ENCODE results near the gene SEC24D.
"Not testable (repeated sequence)": the region's sequence is repeated elsewhere in the genome, so short reads cannot be mapped to it uniquely, and the experiment has no call there.

SEC24D gene

DNA sequence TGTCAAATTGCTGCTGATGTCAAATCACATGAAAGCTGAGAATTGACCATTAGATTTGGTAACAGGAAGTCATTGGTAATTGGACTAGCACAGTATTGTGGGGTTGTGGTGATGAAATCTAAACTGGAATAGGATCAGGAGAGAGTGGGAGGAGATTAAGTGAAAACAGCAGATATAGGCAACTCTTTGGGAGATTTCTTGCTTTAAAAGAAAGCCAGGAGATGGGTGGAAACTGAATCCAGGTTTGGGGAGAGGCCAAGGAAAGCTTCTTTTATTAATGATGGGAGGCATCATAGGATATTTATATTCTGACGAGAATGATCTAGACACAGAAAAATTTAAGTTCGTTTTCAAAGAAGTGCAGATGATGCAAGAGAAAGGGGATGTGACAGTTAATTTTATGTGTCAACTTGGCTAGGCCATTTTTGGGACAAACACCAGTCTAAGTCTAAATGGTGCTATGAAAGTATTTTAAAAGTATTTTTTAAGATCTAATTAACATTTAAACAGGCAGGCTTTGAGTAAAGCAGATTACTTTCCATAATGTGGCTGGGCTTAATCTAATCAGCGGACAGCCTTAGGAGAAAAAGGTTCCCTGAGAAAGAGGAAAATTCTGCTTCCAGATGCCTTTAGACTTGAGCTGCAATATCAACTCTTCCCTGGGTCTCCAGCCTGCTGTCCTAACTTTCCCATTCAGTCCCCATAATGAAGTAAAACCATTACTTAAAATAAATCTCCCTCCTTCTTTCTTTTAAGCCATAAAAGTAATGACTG, 24.7 kb downstream of the SEC24D start:
- DNase-seq: no peak

- DNase-seq: no peak
These were observed 28.3 kb downstream of the SEC24D start for GRCh38 chr4:118807659-118808058.

GRCh38 chr4:118803253-118803652, 32.7 kb downstream of the SEC24D start:
- DNase-seq: no peak

GRCh38 chr4:118801895-118802575, 33.9 kb downstream of the SEC24D start:
- no peak for DNase-seq

DNA sequence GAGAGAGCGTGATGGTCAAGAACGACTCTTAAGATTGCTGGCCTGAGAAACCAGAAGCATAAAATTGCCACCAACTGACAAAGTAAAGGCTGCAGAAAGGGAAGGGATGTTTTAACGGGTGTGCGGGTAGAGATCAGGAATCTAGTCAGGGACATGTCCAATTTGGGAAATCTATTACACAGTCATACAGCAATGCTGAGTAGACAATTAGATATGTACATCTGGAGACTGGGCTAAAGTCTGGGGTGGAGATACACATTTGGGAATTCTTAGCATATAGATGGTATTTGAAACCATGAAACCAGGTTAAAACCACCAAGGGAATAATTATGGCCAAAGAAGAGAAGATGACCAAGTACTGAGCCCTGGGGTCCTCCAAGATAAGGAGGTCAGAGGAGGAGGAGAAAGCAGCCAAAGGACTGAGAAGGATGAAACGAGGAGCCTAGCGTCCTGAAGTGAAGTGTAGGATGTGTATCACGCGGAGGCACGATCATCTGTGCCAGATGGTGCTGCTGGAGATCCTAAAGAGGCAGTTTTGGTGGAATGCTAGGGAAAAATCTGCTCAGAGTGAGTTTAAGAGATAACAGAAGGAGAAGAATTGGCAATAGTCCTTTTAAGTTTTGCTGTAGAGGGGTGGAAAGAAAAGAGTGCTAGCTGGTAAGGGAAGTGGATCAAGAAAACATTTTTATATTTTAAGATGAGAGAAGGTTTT, 36.5 kb downstream of the SEC24D start:
- DNase-seq: no peak

DNA sequence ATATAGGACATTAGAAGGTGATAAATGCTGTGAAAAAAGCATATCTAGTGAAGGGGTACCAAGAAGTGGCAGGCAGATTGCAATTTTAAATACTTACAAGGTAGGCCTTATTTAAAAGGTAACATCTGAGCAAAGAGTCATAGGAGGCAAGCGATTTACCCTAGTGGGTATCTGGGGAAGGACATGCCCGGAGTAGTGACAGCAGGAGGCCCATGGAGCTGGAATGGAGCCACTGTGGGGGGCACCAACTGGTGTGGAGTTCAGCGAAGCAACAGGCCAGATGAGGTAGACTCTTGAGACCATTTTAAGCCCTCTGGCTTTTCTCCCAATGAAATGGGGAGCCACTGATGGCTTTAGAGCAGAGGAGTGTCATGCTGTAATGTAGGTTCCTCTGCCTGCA, 37.3 kb downstream of the SEC24D start:
- DNase-seq: no peak

GRCh38 chr4:118797558-118798142, 38.3 kb downstream of the SEC24D start:
- DNase-seq: no peak

- DNase-seq: not testable (repeated sequence)
These were observed 44.1 kb downstream of the SEC24D start for GRCh38 chr4:118791690-118792446.

- no peak for DNase-seq
These were observed 45.4 kb downstream of the SEC24D start for GRCh38 chr4:118790544-118790943.

- no peak for DNase-seq
These were observed 47.0 kb downstream of the SEC24D start for GRCh38 chr4:118788911-118789310.

- DNase-seq: no peak
These were observed 48.0 kb downstream of the SEC24D start for GRCh38 chr4:118787844-118788380.

- DNase-seq: no peak
These were observed 51.1 kb downstream of the SEC24D start for GRCh38 chr4:118784776-118785175.

DNA sequence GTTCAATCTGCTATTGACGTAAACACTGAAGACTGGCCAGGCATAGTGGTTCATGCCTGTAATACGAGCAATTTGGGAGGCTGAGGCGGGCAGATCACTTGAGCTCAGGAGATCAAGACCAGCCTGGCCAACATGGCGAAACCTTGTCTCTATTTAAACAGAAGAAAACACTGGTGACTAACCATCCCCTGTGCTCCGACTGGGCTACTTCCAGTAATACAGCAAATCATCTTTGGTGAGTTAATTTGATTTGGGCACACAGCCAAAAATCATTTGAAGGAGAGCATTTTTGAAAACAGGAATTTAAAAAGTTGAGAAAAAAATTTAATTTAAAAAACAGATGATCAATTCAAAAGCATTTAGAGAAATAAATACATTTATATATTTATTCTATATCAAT, 52.0 kb downstream of the SEC24D start:
- no peak for DNase-seq

GRCh38 chr4:118782886-118783285, 53.0 kb downstream of the SEC24D start:
- not testable (repeated sequence) for DNase-seq

DNA sequence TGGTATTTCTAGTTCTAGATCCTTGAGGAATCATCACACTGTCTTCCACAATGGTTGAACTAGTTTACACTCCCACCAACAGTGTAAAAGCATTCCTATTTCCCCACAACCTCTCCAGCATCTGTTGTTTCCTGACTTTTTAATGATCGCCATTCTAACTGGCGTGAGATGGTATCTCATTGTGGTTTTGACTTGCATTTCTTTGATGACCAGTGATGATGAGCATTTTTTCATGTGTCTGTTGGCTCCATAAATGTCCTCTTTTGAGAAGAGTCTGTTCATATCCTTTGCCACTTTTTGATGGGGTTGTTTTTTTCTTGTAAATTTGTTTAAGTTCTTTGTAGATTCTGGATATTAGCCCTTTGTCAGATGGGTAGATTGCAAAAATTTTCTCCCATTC, 58.3 kb downstream of the SEC24D start:
- not testable (repeated sequence) for DNase-seq

DNA sequence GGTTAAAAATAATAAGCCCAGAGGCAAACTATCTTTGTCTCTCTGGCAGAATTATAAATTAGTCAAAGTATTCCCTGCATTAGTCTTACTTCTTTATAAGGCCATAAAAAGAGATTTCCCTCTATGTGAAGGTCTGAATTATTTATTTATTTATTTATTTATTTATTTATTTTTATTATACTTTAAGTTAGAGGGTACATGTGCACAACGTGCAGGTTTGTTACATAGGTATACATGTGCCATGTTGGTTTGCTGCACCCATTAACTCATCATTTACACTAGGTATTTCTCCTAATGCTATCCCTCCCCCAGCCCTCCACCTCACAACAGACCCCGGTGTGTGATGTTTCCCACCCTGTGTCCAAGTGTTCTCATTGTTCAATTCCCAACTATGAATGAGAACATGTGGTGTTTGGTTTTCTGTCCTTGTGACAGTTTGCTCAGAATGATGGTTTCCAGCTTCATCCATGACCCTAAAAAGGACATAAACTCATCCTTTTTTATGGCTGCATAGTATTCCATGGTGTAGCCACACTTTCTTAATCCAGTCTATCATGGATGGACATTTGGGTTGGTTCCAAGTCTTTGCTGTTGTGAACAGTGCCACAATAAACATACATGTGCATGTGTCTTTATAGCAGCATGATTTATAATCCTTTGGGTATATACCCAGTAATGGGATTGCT, 58.8 kb downstream of the SEC24D start:
- not testable (repeated sequence) for DNase-seq

GRCh38 chr4:118776157-118776954, 59.6 kb downstream of the SEC24D start:
- no peak for DNase-seq

DNA sequence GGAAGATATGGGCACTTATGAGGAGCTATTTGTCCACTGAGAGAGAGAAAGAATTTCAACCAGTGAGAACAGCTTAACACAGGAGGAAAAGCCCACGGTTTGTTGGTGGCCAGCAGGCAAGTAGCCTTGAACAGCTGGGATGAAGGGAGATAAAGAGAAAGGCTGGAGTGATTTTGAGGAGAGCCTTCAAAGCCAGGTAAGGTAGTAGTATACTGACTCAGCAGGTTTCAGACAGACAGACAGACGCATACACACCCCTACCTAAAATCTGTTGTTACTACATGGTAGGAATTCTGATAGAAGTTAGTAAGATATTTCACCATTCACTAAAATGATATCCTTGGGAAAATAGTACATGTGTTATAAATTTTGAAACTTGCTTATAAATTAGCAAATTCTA, 60.5 kb downstream of the SEC24D start:
- no peak for DNase-seq

- DNase-seq: no peak
These were observed 60.9 kb downstream of the SEC24D start for GRCh38 chr4:118774989-118775388.

DNA sequence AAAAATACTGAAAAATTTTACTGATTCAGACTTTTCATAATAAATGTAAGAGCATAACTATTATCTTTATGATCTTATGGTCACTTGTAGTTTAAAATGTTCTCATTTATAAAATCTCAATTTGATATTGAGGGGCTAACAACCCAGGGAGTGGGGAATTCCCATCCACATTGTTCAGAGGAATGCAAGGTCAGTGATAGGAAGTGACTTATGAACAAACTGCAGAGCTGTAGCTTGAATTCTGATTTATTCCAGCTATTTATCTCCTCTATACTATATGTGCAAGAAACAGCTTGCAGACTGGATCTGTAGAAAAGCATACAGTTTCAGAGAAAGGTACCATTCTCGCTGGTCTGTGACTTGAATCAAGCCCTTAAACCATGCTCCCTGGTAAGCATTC, 61.6 kb downstream of the SEC24D start:
- DNase-seq: no peak

DNA sequence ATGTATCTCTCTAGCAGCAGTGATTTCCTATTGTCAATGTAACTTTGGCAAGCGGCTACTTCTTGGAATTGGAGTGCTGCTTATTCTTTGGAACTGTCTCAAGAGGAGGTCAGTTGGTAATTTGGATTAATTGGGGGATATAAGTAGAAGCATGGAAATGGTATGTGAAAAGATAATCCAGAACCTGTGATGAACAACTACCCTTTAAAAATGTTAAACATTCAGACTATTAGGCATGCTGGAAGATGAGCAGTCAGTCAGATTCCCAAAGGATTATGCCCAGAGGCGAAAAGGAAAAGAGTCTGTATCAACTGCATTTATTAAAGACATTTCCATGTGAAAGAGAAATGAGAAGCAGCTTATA, 62.5 kb downstream of the SEC24D start:
- DNase-seq: no peak
